HG03135 (cell line): ENCODE measurements around the gene CLINT1.

Source experiments
- ATAC-seq: cut with Tn5 transposase; IDR thresholded peaks from one replicate; pipeline ENCODE4 v1.9.1; 2021; ENCODE audit warnings: mild to moderate bottlenecking, moderate library complexity; ENCODE audit not compliant: unreplicated experiment

CLINT1 gene

GRCh38 chr5:157766442-157766841, 92.5 kb downstream of the CLINT1 start:
- ATAC-seq: no peak

GRCh38 chr5:157764531-157764930, 94.4 kb downstream of the CLINT1 start:
- no peak for ATAC-seq

GRCh38 chr5:157761690-157762621, 97.0 kb downstream of the CLINT1 start:
- ATAC-seq: peak; percentile 75

- no peak for ATAC-seq
Measured at GRCh38 chr5:157758706-157759105, 100.2 kb downstream of the CLINT1 start.

DNA sequence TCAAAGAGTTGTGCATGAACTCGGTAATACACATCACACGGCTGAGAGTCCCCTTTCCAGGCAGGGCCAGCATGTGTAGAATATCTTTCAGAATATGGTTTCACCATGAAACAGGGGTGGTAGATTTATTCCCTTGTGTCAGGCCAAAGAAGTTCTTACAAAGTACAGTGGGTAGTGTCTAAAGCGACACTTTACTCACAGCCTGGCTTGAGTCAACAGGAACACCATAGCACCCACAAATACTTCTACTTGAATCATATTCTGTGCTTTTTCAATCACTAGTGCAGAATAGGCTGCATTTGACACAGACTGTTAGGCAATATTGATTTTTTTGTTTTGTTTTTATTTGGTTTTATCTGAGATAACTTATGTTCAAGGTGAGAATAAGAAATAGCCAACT, 102.8 kb downstream of the CLINT1 start:
- ATAC-seq: no peak

GRCh38 chr5:157750320-157750719, 108.6 kb downstream of the CLINT1 start:
- no peak for ATAC-seq

GRCh38 chr5:157749462-157749799, 109.5 kb downstream of the CLINT1 start:
- ATAC-seq: no peak

- no peak for ATAC-seq
Measured at GRCh38 chr5:157748760-157749461, 110.0 kb downstream of the CLINT1 start.

DNA sequence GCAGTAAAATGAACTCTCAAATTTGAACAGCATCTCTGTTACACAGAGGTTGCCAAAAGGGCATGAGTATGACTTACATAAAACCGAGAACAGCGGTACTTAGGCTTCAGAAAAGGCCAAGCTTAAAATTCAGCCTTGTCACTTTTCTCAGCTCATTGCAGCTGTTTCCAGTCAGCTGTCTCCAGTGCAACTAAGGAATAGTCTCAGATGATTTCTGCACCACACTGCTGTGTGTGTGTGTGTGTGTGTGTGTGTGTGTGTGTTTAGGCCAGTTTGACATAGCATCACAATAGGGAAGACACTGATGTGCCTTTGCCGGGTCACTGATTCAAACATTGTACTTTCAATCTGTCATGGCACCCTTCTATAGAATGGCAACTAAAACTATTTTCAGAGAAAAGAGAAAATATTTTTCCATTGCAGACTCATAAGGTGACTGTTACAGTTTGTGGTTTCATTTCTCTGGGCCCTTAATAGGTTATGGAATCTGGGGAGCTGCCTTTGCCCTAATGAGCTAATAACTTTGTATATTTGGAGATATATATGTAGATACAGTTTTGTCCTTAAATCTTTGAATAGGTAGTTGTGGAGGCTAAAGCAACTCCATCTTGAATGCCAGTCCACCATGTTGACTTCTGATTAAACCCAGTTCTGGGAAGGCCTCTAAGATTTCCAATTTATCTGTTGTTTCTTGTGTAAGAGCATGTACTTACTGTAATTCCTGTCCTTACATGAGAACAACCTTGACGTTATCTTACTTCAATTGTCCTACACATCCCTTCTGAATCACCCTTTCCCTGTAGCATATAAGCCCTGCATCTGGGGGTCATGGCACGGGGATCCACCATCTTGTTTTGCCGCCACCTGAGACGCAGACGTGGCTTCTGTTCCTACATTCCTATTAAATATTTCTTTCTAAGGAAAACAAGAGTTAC, 110.9 kb downstream of the CLINT1 start:
- no peak for ATAC-seq

DNA sequence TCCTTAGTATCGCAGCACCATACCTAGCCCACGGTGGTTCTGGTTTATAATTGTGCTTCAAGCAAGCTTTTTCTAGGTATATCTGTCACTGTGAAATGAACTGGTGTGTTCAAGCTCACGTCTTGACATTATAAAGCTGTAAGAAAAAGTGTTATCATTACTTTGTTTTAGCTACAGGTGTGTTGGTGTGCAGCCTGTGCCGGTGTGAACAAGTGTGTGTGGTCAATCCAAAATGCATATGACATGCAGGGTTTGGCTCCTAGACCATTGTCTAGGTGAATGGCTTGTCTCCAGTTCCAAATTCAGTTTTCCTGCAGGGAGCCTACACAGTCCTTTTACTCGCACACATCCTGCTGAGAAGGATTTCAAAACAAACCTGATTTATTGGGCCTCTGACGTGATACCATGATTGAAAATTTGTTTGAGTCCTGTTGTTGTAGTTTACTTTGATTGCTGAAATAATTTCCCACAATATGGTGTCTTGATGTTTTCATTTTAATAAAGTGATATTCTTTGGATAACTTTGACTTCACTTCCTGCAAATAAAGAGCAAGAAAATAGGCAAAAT, 111.7 kb downstream of the CLINT1 start:
- no peak for ATAC-seq

GRCh38 chr5:157745041-157745456, 113.9 kb downstream of the CLINT1 start:
- ATAC-seq: no peak

DNA sequence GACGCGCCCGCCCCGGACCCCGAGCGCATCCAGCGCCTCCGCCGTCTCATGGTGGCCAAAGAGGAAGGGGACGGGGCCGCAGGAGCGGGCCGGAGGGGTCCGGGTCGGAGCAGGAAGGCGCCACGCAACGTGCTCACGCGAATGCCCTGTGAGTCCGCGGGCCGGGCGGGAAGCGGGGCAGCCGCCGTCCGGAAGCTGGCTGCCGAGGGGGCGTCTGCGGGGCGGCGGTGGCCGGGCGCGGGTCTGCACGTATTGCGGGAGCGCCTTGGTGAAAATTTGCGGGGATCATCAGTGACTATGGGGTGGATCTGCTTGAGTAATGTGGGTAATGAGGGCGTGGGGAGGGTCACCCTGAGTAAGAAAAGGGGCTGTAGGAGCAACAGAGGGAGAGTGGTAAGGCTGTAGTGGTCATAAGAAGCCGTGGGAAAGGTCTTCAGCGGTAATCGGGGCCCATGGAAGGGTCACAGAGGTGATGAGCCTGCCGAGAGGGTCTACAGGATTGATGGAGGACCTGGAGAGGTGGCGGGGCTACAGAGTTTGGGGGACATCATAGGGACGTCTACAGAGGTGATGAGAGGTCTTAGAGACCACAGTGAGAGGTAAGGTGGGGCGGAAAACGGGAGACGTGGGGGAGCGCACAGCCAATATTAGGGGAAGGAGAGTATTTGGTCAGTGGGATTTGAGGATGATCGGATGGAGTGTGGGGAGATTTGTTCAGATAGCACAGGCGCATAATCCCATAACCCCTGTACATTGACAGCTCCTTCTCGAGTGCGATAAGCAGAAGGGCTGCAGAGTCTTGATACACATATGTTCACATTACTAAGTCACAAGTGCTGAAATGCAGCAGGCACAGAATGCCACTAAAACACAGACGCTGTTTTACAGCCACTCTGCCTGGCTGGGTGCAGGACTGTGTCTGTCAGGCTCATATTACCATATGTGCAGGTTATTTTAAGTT, 114.6 kb downstream of the CLINT1 start:
- peak; percentile 28 for ATAC-seq

GRCh38 chr5:157743163-157744050, 115.5 kb downstream of the CLINT1 start, which contains the start of gene LSM11:
Gene LSM11 (plus strand): TSS chr5:157743712. CDS start chr5:157743751, 39 bp downstream.
- peak; percentile 86 for ATAC-seq

DNA sequence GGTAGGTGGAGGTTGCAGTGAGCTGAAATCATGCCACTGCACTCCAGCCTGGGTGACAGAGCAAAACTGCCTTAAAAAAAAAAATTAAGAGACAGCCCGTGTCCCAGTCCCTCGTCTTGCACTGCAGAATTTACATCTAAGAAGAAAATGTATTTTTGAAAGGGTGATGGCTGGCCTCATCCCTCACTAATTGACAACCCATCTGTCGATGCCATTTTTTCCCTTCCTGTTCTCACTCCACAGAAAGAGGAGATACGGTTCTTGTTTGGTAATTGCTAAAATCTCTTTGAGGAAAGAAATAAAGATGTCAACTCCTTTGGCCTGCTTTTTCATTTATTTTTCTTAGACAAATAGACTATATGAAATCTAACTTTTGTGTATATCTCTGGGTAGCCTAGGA, 117.8 kb downstream of the CLINT1 start:
- no peak for ATAC-seq

- no peak for ATAC-seq
Measured at GRCh38 chr5:157740229-157740610, 118.7 kb downstream of the CLINT1 start.

DNA sequence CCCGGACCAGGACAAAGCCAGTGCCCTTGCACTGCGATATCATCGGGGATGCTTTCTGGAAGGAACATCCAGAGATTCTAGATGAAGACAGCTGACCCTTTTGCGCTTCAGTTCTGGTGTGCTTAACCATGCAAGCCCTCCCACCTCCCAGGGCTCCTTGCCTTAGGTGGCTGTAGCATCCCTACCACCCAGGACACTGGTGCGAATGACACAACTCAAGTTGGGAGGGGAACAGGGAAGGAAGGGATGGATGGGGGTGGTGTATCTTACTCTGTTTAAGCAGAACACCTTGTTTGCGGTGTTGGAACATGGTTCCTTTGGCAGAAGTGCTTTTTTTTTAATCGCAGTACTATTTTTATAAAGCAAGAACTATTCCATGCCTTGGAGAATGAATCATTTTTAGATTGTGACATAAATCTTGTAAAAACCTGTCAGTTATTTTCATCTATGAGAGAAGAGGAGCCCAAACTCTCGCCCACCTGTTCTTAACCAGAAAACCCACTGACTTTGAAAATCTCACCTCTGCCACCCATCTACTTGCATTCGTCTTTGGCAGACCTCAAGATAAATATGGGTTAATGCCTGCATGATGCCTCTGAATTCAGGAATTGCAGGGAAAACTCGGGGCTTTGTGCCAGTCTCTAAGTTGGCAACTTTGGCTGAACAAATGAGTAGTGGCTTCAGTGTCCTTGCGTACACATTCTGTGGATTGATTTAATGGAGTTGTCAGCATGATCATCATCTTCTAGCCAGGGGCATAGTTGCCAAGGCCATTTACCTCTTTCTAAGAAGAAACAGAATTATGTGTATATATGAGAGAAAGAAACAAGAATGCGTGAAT, 119.3 kb downstream of the CLINT1 start:
- ATAC-seq: no peak

DNA sequence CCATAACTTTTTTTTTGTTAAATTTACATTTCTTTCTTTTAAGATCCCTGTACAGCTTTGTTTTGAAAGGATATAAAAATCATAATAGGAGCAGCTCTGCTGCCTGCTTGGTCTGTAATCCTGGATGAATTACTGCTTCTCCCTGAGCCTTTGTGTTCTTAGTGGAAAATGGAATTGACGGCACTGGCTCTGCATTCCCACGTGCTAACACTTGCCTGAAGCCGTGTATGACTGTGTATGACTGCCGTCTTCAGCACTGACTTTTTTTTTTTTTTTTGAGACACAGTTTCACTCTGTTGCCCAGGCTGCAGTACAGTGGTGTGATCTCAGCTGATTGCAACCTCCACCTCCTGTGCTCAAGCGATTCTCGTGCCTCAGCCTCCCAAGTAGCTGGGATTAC, 123.0 kb downstream of the CLINT1 start:
- ATAC-seq: no peak
